A673 (cell line): Measurements from ENCODE around the gene MAML3. TPM values are rescaled to one million over a fixed set of nuclear protein-coding genes. Genes with fewer than 3 reads are reported as not detected.
A peak's percentile ranks its signal among the peaks of the same experiment; 100 is the strongest.

Experiments used
- BruUV-seq: library from RNA; stranded (reverse); fragments of 400-500 nt; replicated peaks from 2 replicates; lab custom pipeline; 2021; lab: Mats Ljungman, UMichigan
- CTCF ChIA-PET: fragments of 300-600 bp; sonication (Branson Sonifier 250); formaldehyde crosslinking; loops from one replicate; lab custom pipeline; 2022; ENCODE audit warnings: antibody characterized with exemption; lab: Charles Lee
- POLR2A ChIA-PET: fragments of 300-600 bp; sonication (Branson Sonifier 250); formaldehyde crosslinking; loops from one replicate; lab custom pipeline; 2022; ENCODE audit warnings: antibody characterized with exemption; ENCODE audit not compliant: low non-redundant PET; lab: Charles Lee
- DNase-seq: peaks from one replicate; pipeline ENCODE4 v3.0.0-alpha.2; 2015; ENCODE audit warnings: low spot score
- H3K27ac ChIP-seq: fragments of 200-600 bp; sonication (generic); 2 replicates; pipeline ENCODE4 v1.5.1; 2016; ENCODE audit warnings: mixed run types, low read depth, mild to moderate bottlenecking, mixed read lengths, antibody characterized with exemption, low read length; ENCODE audit not compliant: poor library complexity, severe bottlenecking
- H3K27me3 ChIP-seq: fragments of 200-600 bp; sonication (generic); replicated peaks from 2 replicates; pipeline ENCODE4 v1.6.1; 2017; ENCODE audit warnings: mixed run types, low read depth, mild to moderate bottlenecking, mixed read lengths, antibody characterized with exemption, low read length; ENCODE audit not compliant: insufficient read depth, poor library complexity
- H3K36me3 ChIP-seq: fragments of 200-600 bp; sonication (generic); 2 replicates; pipeline ENCODE4 v1.6.1; 2016; ENCODE audit warnings: mixed run types, mild to moderate bottlenecking, mixed read lengths, antibody characterized with exemption, low read length; ENCODE audit not compliant: insufficient read depth, poor library complexity, severe bottlenecking
- H3K4me1 ChIP-seq: fragments of 200-600 bp; sonication (generic); 2 replicates; pipeline ENCODE4 v1.6.1; 2017; ENCODE audit warnings: mixed run types, mild to moderate bottlenecking, mixed read lengths, antibody characterized with exemption, low read length; ENCODE audit not compliant: insufficient read depth, poor library complexity, severe bottlenecking
- H3K4me3 ChIP-seq: fragments of 200-600 bp; sonication (generic); 2 replicates; pipeline ENCODE4 v1.5.1; 2016; ENCODE audit warnings: low read depth, mixed run types, mild to moderate bottlenecking, mixed read lengths, low read length; ENCODE audit not compliant: poor library complexity, severe bottlenecking
- H3K9me3 ChIP-seq: fragments of 200-600 bp; sonication (generic); 2 replicates; pipeline ENCODE4 v1.6.1; 2016; ENCODE audit warnings: mixed run types, low read depth, mild to moderate bottlenecking, mixed read lengths, antibody characterized with exemption, low read length; ENCODE audit not compliant: poor library complexity, severe bottlenecking
- EZH2 ChIP-seq: fragments of 200-600 bp; sonication (generic); IDR thresholded peaks from 2 replicates; pipeline ENCODE4 v1.6.1; 2017; ENCODE audit warnings: borderline replicate concordance, low read depth, mild to moderate bottlenecking, mixed read lengths, antibody characterized with exemption, low read length; ENCODE audit not compliant: poor library complexity, severe bottlenecking
- intact Hi-C: fragments of 100-400 bp; cut with micrococcal nuclease; formaldehyde crosslinking; loops from one replicate; pipeline ENCODE4 v1.10.0; 2022; ENCODE audit not compliant: unreplicated experiment
- total RNA-seq: library from RNA; stranded (reverse); gene quantifications from 2 replicates; pipeline ENCODE4 v1.2.3, GENCODE V29; 2021
- TF ChIP-seq, protein P1 (sequence below): fragments of 300-800, 200-600 bp; sonication (generic); conservative IDR thresholded peaks from 2 replicates; pipeline ENCODE4 v1.5.1; 2017; ENCODE audit warnings: low read depth, mild to moderate bottlenecking, antibody characterized with exemption, low read length, moderate library complexity, mixed read lengths

MAML3 gene
- total RNA-seq, 1 experiment from 2014 or later = 3.7 TPM

DNA sequence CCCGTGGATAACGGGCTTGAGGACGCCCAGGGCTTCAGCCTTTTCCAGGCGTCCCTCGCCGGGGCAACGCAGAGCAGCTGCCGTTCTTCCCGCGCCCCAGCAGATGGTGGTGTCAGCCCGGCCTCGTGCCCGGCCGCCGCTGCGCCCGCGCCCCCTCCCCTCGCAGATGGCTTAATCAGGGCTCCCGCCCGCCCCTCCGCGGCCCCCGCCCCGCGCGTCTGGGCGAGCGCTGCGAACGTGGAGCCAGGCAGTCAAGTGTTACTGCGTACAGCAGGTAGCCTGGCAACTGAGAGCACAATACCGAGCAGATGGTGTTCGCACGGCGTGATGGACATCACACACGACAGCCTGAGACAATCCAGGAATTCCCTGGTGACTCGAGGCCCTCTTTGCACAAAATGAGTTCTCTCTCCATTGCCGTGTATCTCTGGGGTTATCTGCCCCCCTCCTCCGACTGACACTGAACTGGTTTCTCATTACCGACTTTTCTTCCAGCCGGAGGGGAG lies 419.1 kb downstream of the MAML3 start:
- Histone ChIP-seq H3K27me3 (no peaks in the 10 kb centered on the region), H3K27ac (peak overlapping the region; percentile 2), H3K4me3 (peak overlapping the region; percentile 41), H3K9me3 (no peaks in the 10 kb centered on the region), H3K4me1 (peaks cover 13% of the 10 kb centered on the region), H3K36me3 (no peaks in the 10 kb centered on the region)
- CTCF ChIA-PET = interaction anchor here (0.8 to 1.4 kb wide), 5 partner anchors 269 to 625 kb away, joined by 3 to 7 read pairs (median 4); no protein-coding TSS in a partner anchor
- POLR2A ChIA-PET = no interaction called here
- no TSS peak for BruUV-seq
- DNase-seq = peak; percentile 84
- no peak for TF ChIP-seq EZH2
- TF ChIP-seq, protein P1, sequence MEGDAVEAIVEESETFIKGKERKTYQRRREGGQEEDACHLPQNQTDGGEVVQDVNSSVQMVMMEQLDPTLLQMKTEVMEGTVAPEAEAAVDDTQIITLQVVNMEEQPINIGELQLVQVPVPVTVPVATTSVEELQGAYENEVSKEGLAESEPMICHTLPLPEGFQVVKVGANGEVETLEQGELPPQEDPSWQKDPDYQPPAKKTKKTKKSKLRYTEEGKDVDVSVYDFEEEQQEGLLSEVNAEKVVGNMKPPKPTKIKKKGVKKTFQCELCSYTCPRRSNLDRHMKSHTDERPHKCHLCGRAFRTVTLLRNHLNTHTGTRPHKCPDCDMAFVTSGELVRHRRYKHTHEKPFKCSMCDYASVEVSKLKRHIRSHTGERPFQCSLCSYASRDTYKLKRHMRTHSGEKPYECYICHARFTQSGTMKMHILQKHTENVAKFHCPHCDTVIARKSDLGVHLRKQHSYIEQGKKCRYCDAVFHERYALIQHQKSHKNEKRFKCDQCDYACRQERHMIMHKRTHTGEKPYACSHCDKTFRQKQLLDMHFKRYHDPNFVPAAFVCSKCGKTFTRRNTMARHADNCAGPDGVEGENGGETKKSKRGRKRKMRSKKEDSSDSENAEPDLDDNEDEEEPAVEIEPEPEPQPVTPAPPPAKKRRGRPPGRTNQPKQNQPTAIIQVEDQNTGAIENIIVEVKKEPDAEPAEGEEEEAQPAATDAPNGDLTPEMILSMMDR = peak; percentile 75
- intact Hi-C loops = loop anchor here (2.0 to 10.0 kb wide), 6 partner anchors 277 to 620 kb away; no protein-coding TSS in a partner anchor

DNA sequence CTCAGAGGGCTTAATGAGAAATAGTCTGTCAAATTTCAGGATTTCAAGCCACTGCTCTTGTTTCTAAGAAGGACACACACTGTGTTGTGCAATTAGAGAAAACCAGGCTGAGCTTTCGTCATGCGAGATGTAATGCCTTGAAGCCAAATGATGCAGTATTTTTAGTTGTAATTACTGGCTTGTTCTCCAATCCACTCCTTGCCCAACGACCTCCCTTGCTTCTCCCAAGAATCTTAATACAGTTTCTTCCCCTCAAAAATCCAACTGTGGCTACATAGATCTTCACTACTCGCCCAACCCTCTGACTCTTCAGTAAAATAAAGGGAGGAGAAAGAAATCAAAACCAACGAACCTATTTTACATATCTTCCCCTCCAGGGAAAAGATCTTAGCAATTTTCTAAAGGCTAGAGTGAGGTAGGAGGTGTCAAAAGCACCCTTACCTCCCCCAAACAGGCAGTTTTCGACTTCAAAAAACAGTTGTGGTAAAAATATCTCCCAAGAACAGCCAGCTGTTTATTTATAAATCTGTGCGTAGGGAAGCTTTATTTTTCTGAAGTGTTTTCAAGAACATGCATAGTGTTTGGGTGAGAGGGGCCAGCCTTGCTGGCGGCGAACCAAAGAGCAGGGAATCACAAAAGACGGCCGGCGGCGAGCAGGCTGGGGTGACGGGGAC lies 419.6 kb downstream of the MAML3 start:
- BruUV-seq = no TSS peak
- TF ChIP-seq, protein P1 = no peak
- TF ChIP-seq EZH2 = no peak
- H3K36me3 ChIP-seq = no peaks in the 10 kb centered on the region
- CTCF ChIA-PET = interaction anchor here (0.8 to 1.4 kb wide), 5 partner anchors 270 to 626 kb away, joined by 3 to 7 read pairs (median 4); no protein-coding TSS in a partner anchor
- POLR2A ChIA-PET = no interaction called here
- H3K4me1 ChIP-seq = peaks cover 13% of the 10 kb centered on the region
- H3K27me3 ChIP-seq = no peaks in the 10 kb centered on the region
- DNase-seq = peak; percentile 5
- intact Hi-C loops = loop anchor here (2.0 to 10.0 kb wide), 5 partner anchors 316 to 620 kb away; no protein-coding TSS in a partner anchor
- no peaks in the 10 kb centered on the region for H3K9me3 ChIP-seq
- H3K4me3 ChIP-seq = peak overlapping the region; percentile 41
- H3K27ac ChIP-seq = peak overlapping the region; percentile 2

GRCh38 chr4:139732991-139733570 lies 420.9 kb downstream of the MAML3 start:
- Histone ChIP-seq H3K27me3 (no peaks in the 10 kb centered on the region), H3K9me3 (no peaks in the 10 kb centered on the region), H3K36me3 (no peaks in the 10 kb centered on the region), H3K27ac (no peak overlapping the region), H3K4me1 (peaks cover 13% of the 10 kb centered on the region), H3K4me3 (no peak overlapping the region)
- TF ChIP-seq EZH2 = no peak
- TF ChIP-seq, protein P1 = no peak
- POLR2A ChIA-PET = interaction anchor here (0.6 kb wide), 1 partner anchor 88 kb away, joined by 10 read pairs; no protein-coding TSS in a partner anchor
- CTCF ChIA-PET = interaction anchor here (0.7 kb wide), 2 partner anchors 47 to 81 kb away, joined by 3 to 9 read pairs; no protein-coding TSS in a partner anchor
- BruUV-seq = no TSS peak
- intact Hi-C loops = loop anchor here (10.0 kb wide), 2 partner anchors 592 to 622 kb away; no protein-coding TSS in a partner anchor
- DNase-seq = no peak
